Measurements from ENCODE around the gene THOP1. TPM values are rescaled to one million over a fixed set of nuclear protein-coding genes. Genes with fewer than 3 reads are reported as not detected.
A peak's percentile ranks its signal among the peaks of the same experiment; 100 is the strongest.

Gene THOP1
- total RNA-seq: 67.3 TPM

DNA sequence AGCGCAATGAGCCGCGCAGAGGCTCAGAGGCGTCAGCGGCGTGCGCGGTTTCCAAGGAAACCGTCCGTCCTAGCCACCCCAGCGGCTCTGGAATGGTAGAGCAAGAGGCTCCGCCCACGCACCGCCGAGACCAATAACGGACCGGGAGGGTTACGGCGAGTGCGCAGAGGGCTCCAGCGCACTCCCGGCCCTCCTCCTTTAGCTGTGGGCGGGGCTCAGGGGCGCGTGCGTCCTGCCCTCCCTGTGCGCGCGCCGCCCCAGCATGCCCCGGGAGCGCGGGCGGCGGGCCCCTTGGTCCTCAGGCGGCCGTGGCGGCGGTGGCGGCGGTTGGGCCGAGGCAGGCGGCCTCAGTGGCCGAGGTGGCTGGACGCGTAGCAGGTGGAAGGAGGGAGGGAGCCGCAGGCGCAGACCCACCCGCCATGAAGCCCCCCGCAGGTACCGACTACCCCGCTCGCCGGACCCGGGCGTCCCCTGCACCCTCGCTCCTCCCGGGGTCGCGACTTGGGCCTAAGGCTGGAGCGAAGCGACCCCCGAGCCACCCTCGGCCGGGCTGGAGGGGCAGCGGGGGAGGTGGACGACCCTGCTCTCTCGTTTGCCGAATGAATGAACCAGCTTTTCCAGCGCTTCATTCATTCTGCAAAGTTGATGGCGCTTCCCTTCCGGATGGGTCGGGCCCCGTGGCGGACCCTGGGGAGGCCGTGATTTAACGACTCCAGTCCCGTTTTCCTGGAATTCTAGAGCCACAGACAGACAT lies at the start of gene THOP1:
Gene THOP1, plus strand, starts transcription at position 260 of the 754 bp plus-strand sequence. Its CDS starts 160 bp downstream, at position 420.
- peak within 1 kb of the TSS; percentile 89 to 98 for H3K4me3 ChIP-seq
- peaks cover 12 to 32% of the 10 kb centered on the region in 2 donors for H3K4me1 ChIP-seq
- TF ChIP-seq, protein P1, sequence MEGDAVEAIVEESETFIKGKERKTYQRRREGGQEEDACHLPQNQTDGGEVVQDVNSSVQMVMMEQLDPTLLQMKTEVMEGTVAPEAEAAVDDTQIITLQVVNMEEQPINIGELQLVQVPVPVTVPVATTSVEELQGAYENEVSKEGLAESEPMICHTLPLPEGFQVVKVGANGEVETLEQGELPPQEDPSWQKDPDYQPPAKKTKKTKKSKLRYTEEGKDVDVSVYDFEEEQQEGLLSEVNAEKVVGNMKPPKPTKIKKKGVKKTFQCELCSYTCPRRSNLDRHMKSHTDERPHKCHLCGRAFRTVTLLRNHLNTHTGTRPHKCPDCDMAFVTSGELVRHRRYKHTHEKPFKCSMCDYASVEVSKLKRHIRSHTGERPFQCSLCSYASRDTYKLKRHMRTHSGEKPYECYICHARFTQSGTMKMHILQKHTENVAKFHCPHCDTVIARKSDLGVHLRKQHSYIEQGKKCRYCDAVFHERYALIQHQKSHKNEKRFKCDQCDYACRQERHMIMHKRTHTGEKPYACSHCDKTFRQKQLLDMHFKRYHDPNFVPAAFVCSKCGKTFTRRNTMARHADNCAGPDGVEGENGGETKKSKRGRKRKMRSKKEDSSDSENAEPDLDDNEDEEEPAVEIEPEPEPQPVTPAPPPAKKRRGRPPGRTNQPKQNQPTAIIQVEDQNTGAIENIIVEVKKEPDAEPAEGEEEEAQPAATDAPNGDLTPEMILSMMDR (IDR thresholded peaks at IDR 0.05): no peak
- H3K27me3 ChIP-seq: no peaks in the 10 kb centered on the region
- peak within 1 kb of the TSS; percentile 28 to 51 for H3K27ac ChIP-seq
- H3K36me3 ChIP-seq: peaks cover under 1 to 2% of the 10 kb centered on the region in 2 donors
- H3K9me3 ChIP-seq: no peaks in the 10 kb centered on the region
- intact Hi-C loops (cut with DNase I): loop anchor here (1.0 kb wide), 4 partner anchors 34 to 115 kb away; partner anchors contain the start of genes SLC39A3, ZNF554, ZNF555 and ZNF57
- peak; percentile 95 to 99 for DNase-seq (ENCODE audit: low spot score in 2 of 2)

DNA sequence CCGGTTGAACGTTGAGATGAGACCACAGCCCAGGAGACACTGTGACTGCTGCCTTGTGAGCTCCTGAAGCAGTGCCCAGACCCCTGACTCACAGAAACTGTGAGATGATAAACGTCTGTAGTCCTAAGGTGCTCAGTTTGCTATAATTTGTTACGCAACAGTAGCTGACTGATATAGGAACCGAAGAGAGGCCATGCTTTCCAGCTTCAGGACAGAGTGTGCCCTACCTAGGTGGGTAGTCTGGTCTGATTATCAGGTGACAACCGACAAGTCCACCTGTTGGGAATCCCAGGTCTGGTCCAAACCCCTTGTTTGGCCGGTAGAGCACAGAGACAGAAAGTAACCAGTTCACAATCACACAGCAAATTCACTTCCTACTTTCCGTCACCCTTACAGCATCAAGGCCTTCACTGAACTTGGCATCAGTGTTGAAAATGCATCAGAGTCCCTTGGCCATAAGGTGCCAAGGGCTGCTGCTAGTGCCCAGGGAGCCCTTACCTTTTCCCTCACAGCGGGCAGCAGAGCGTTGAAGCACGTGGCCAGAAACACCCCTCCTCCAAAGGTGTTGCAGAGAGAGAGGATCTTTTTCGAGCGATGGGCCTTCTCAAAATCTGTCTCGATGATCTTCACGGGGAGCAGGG lies 48.6 kb upstream of the THOP1 start:
- no peak for DNase-seq (ENCODE audit: low spot score in 2 of 2)
- H3K27ac ChIP-seq: no peak overlapping the region
- H3K9me3 ChIP-seq: no peaks in the 10 kb centered on the region
- H3K4me3 ChIP-seq: no peak overlapping the region
- TF ChIP-seq, protein P1 (IDR thresholded peaks at IDR 0.05): no peak
- H3K36me3 ChIP-seq: peaks cover 30 to 38% of the 10 kb centered on the region in 2 donors
- H3K27me3 ChIP-seq: no peaks in the 10 kb centered on the region
- peaks cover 6 to 11% of the 10 kb centered on the region in 2 donors for H3K4me1 ChIP-seq
- intact Hi-C loops (cut with DNase I): no loop called here

DNA sequence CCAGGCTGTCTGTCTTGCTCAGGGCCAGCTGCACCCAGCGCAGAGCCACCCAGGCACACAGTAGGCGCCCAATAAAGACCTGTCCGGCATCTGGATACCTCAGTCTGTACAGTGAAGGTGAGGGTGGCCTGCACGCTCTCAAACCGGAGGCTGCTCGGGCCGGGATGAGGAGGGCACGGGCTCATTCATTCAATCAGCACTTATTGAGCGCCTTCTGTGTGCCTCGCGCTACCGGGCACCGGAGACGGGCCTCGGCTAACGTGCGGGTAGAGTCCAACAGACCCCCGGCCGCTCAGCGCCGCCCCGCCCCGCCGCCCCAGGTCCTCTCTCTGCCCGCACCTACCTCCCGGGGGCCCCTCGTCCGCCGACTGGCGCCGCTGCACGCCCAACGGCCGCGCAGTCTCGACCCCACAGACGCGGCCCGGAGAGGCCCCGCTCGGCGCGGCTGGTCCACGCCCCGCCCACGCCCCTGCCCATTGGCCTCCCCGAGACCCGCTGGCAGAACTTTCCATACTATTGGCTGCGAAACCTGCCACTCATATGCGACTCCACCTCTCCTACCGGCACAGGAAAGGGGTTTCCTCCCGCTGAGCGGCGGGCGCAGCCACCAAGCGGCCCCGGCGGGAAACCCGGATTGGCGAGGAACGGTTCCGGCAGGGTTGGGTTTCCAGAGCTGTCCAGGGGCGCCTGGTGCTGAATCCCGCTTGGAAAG lies 45.5 kb upstream of the THOP1 start, which contains the start of gene SLC39A3:
Gene SLC39A3, minus strand, starts transcription at position 416 of the 712 bp plus-strand sequence. CDS start 2,760 bp downstream, outside the sequence.
- H3K27ac ChIP-seq: peak within 1 kb of the TSS; percentile 53
- H3K27me3 ChIP-seq: no peaks in the 10 kb centered on the region
- intact Hi-C loops (cut with DNase I): loop anchor here (1.0 kb wide), 2 partner anchors 16 to 46 kb away; partner anchors contain the start of gene THOP1
- H3K36me3 ChIP-seq: peaks cover 11 to 17% of the 10 kb centered on the region in 2 donors
- peak; percentile 94 to 99 for DNase-seq (ENCODE audit: low spot score in 2 of 2)
- TF ChIP-seq, protein P1 (IDR thresholded peaks at IDR 0.05): peak; percentile 20 to 40 (median 27)
- H3K4me1 ChIP-seq: peaks cover 6 to 11% of the 10 kb centered on the region in 2 donors
- no peaks in the 10 kb centered on the region for H3K9me3 ChIP-seq
- H3K4me3 ChIP-seq: peak within 1 kb of the TSS; percentile 96 to 100

DNA sequence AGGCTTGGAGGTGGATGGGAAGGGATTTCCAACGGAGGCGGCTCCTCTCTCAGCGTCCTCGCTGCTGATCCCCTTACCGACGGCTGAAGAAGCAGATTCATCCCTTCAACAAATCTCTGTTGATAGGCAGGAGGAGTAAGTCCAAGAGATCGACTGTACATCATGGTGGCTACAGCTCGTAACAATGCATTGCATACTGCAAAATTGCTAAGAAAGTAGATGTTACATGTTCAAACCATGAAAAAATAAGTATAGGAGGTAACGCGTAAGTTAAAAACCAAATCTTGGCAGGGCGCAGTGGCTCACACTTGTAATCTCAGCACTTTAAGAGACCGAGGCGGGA lies 45.0 kb upstream of the THOP1 start:
- intact Hi-C loops (cut with DNase I): loop anchor here (1.0 kb wide), 2 partner anchors 17 to 45 kb away; partner anchors contain the start of gene THOP1
- H3K27ac ChIP-seq: no peak overlapping the region
- TF ChIP-seq, protein P1 (IDR thresholded peaks at IDR 0.05): no peak

DNA sequence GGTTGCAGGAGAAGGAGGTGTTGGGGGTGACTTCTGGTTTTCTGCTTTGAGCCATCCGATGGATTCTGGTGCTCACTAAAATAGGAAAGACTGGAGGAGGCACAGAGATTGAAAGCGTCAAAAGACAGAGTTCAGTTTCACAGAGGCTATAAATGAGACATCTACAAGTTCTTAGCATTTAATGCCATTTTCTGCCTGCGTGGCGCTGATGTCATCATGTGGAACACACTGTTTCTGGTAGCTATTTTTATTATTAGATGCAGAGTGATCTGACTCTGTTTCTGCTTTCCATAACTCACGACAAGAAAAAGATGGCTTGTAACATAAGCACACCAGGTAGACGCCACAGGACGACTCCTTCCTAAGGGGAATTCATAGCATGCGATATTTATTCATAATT lies 42.2 kb upstream of the THOP1 start:
- DNase-seq (ENCODE audit: low spot score in 2 of 2): no peak
- Histone ChIP-seq H3K27me3 (no peaks in the 10 kb centered on the region), H3K4me3 (no peak overlapping the region), H3K27ac (no peak overlapping the region), H3K9me3 (no peaks in the 10 kb centered on the region), H3K4me1 (peaks cover 6 to 11% of the 10 kb centered on the region in 2 donors), H3K36me3 (no peaks in the 10 kb centered on the region)
- intact Hi-C loops (cut with DNase I): no loop called here
- TF ChIP-seq, protein P1 (IDR thresholded peaks at IDR 0.05): no peak

More for the DNA sequence above, 45.0 kb upstream of the THOP1 start:
- Histone ChIP-seq H3K9me3 (no peaks in the 10 kb centered on the region), H3K4me3 (peak overlapping the region in 1 of 2 donors; percentile 100), H3K36me3 (peaks cover 9 to 12% of the 10 kb centered on the region in 2 donors), H3K27me3 (no peaks in the 10 kb centered on the region), H3K4me1 (peaks cover 6 to 11% of the 10 kb centered on the region in 2 donors)
- no peak for DNase-seq (ENCODE audit: low spot score in 2 of 2)
